GM20000 (cell line): Measurements from ENCODE around the gene IVL.
A peak's percentile ranks its signal among the peaks of the same experiment; 100 is the strongest.

ENCODE experiments used
- DNase-seq: peaks from one replicate; pipeline ENCODE4 v3.0.0; 2012; ENCODE audit warnings: low spot score
- CTCF ChIP-seq: IDR thresholded peaks from 2 replicates; pipeline ENCODE4 v1.5.1; 2012; ENCODE audit warnings: mild to moderate bottlenecking, control low read depth; ENCODE audit errors: extremely low read depth, missing control alignments

The IVL gene

GRCh38 chr1:152907686-152908601 is at the start of gene IVL:
Gene IVL (plus strand): TSS chr1:152908546. CDS start chr1:152909798, 1,252 bp downstream.
- peak; percentile 45 for DNase-seq
- no peak for TF ChIP-seq CTCF

- DNase-seq = no peak
Measured at GRCh38 chr1:152859696-152860095, 48.6 kb upstream of the IVL start, which contains the start of gene LCE7A. Gene LCE7A (plus strand): TSS chr1:152859996. CDS start chr1:152860698, 702 bp downstream.

GRCh38 chr1:152860129-152860528 is 48.2 kb upstream of the IVL start:
- DNase-seq = no peak
- TF ChIP-seq CTCF = no peak

More at GRCh38 chr1:152859696-152860095, 48.6 kb upstream of the IVL start, which contains the start of gene LCE7A:
- no peak for TF ChIP-seq CTCF

- no peak for TF ChIP-seq CTCF
Measured at GRCh38 chr1:152861374-152861773, 47.0 kb upstream of the IVL start.

GRCh38 chr1:152864443-152864842 is 43.9 kb upstream of the IVL start:
- TF ChIP-seq CTCF = no peak
- no peak for DNase-seq

More at GRCh38 chr1:152861374-152861773, 47.0 kb upstream of the IVL start:
- no peak for DNase-seq

- TF ChIP-seq CTCF = no peak
- DNase-seq = no peak
Measured at GRCh38 chr1:152866321-152866720, 42.0 kb upstream of the IVL start.

- peak; percentile 78 for DNase-seq
- TF ChIP-seq CTCF = peak; percentile 68
Measured at GRCh38 chr1:152869808-152870419, 38.4 kb upstream of the IVL start.
